DMS153 (cell line): ENCODE measurements around the gene PRR5.
"Not testable (repeated sequence)": the region's sequence is repeated elsewhere in the genome, so short reads cannot be mapped to it uniquely, and the experiment has no call there.

Source experiments
- DNase-seq: peaks from one replicate; lab custom pipeline; 2025; lab: John Stamatoyannopoulos, UW

The PRR5 gene

GRCh38 chr22:44701824-44702478 lies at the start of gene PRR5:
Gene PRR5 (plus strand): TSS chr22:44702204. CDS start chr22:44702475, 271 bp downstream.
- DNase-seq, result peak; percentile 59

- not testable (repeated sequence) for DNase-seq
Observed at GRCh38 chr22:44652866-44653265, 49.1 kb upstream of the PRR5 start.

DNA sequence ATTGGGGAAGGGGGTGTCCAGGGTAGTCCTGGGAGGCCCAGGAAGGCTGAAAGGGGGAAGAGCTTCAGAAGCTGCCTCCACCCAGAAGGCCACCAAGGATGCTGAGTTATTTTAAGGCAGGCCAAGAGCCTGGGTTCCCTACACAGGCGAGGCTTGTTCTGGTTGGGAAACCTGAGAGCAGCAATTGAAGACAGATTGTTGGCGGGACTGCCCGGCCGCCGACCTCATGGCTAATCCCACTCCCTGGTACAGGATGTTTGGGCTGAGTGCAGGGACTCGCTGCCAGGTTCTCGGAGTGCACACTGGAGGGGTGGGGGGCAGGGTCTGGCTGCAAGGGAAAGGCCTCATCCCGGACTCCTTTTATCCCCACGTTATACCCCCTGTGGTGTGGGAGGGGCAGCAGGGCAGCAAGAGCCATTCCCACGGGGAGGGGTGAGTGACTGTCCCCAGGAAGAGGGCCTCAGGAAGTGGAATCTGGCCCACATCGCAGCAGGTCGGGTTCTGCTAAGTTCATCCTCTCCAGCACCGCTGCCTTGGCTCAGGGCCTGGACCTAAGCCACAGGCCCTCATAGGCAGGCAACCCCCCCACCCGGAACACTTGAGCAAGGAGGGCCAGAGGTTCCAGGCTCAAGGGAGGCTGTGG lies 43.6 kb upstream of the PRR5 start:
- DNase-seq, result no peak

DNA sequence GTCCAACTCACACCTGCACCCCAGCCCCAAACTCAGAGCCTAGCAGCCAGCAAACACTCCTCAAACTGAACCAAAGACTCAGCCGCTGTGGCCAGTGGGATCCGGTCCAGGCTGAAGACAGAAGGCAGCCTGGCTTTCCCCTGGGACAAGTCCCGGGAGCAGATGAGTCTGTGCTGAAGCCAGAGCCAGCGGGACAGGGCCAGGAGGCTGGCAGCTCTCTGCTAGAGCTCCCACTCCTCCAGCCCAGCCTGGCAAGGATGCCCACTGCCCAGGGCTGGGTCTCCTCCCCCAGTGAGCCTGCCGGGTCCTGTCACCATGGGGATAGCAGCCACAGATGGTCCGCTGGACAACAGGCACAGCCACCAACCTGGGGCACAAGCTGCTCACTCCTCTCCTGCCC lies 42.9 kb upstream of the PRR5 start:
- no peak for DNase-seq

DNA sequence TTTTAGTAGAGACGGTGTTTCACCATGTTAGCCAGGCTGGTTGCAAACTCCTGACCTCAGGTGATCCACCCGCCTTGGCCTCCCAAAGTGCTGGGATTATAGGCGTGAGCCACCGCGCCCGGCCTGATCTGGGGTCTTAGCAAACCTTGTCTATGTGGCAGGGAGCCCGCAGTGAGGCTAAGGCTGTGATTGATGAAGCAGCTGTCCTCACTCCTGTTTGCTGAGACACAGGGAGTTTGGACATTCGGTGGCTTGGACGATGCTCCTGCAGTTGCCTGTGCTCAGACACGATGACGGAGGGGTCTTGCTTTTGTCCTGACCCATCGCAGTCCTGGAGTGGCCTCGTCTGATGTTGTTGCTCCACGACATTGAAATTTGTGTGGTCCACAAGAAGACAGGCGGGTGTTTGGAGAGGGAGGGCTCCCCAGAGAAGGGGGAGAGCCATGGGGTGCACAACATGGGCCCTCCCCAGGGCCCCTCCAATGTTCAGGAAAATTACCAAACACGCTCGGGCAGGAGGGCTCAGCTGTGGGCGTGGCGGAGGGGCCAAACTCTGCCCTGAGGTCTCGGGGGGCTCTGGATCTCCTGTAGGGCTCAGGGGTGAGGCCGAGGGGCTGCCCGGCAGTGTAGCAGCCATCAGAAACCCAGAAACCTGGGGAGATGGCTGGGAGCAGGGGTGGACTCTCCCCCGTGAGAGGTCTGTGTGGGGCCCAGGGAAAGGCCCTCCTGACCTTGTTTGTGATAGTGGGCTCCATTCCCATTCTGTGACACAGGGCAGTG lies 41.8 kb upstream of the PRR5 start:
- no peak for DNase-seq

DNA sequence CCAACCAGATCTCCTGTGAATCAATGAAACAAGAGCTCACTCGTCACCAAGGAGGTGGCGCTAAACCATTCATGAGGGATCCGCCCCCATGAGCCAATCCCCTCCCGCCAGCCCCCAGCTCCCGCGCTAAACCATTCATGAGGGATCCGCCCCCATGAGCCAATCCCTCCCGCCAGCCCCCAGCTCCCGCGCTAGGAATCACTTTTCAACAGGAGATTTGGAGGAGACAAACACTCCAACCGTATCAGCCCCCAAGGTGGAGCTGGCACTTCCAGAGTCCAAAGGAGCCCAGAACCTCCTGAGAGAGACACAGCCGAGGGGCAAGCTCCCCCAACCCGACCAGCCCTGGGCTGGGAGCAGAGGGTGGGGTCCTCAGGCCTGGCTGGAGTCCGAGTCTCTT lies 40.9 kb upstream of the PRR5 start:
- DNase-seq, result no peak

DNA sequence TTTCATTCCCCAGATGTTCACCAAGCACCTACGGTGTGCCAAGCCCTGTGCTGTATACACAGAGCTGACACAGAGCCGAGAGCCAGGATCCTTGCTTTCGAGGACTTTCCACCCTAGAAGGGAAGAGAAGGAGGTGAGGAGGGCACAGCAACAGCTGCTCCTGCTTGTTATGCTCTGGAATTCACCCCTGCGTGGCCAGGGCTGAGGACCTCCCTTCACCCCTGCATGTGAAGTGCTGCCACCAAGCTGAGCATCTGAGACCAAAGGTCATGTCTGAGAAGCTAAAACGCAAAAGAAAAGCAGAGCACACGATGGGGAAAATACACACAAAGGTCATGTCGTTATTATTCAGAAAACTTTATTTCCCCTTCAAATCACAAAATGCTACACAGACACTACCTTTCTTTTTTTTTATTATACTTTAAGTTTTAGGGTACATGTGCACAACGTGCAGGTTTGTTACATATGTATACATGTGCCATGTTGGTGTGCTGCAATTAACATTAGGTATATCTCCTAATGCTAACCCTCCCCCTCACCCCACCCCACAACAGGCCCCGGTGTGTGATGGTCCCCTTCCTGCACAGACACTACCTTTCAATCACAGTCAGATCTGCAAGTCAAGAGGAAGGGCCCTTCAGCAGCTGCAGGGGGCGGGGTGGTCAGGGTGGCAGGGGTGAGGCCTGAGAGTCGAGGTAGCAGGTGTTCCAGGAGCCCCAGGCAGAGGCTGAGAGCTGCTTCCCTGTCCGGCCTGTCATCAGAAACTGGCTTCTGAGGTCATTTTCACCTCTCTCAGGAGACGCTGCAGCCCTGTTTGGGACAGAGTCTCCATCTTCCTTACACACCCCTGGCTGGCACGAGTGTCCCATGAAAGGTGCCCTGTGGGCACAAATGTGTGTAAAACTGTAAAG lies 40.1 kb upstream of the PRR5 start:
- DNase-seq, result no peak

- no peak for DNase-seq
Observed at GRCh38 chr22:44663256-44663999, 38.6 kb upstream of the PRR5 start.

- DNase-seq, result no peak
Observed at GRCh38 chr22:44664149-44664548, 37.9 kb upstream of the PRR5 start.

GRCh38 chr22:44665115-44665514 lies 36.9 kb upstream of the PRR5 start:
- DNase-seq, result no peak

DNA sequence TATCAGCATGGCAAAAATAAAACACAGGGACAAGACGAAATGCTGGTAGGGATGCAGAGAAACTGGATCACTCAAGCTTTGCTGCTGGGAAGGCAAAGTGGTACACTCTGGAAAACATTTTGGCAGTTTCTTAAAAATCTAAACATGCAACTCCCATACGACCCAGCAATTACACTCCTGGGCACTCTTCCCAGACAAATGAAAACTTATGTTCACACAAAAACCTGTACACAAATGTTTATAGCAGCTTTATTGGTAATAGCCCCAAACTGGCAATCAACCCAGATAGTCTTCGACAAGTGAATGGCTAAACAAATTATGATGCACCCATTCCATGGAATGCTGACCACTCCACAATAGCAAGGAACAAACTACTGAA lies 35.8 kb upstream of the PRR5 start:
- no peak for DNase-seq

DNA sequence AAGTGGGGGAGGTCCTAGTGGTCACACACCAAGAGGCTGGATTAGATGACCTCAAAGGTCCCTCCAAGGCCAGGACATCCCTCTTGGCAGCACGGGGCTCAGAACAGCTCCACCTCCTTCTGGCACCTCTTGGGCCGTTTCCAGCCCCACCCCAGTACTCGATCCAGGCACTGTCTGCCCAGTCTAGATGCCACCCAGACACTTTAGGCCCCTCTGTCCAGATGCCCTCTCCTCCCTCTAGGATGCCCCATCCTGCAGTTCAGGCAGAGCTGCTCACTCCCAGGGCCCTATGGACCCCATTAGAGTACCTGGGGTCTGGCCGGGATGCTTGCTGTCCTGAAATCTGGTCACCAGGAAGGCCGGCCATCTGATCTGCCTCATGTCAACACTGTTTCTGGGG lies 34.7 kb upstream of the PRR5 start:
- no peak for DNase-seq

- no peak for DNase-seq
Observed at GRCh38 chr22:44667829-44668189, 34.2 kb upstream of the PRR5 start.

GRCh38 chr22:44668190-44668885 lies 33.7 kb upstream of the PRR5 start:
- no peak for DNase-seq

DNA sequence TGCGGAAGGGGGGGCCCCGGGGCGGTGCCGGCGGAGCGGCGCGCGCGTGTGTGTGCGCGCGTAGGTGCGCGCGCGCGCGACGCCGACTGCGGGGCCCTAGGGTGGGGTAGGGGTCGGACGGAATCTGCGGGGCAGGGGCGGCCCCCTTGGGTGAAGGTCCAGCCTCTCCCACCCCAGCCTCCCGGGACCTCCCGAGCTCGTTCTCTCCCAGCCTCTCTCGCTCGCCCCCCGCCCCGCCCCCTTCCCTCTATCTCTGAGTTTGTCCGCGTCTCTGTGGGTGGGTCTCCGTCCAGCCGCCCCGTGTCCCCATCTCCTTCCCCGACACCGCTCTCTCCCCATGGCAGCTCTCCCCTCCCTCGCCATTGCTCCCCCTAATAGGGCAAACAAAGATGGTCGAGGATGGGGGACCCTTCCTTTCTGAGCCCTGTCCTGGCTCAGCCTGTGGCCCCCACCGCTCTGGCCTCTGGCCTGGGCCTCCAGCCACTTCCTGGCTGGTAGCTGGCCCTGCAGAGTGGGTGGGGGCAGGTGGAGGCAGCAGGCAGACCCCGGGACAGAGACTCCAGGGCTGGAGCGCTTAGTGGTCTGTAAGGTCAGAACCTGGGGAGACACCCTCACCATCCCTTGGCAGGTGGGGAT lies 33.0 kb upstream of the PRR5 start:
- DNase-seq, result no peak

GRCh38 chr22:44669561-44669976 lies 32.4 kb upstream of the PRR5 start:
- DNase-seq, result no peak

DNA sequence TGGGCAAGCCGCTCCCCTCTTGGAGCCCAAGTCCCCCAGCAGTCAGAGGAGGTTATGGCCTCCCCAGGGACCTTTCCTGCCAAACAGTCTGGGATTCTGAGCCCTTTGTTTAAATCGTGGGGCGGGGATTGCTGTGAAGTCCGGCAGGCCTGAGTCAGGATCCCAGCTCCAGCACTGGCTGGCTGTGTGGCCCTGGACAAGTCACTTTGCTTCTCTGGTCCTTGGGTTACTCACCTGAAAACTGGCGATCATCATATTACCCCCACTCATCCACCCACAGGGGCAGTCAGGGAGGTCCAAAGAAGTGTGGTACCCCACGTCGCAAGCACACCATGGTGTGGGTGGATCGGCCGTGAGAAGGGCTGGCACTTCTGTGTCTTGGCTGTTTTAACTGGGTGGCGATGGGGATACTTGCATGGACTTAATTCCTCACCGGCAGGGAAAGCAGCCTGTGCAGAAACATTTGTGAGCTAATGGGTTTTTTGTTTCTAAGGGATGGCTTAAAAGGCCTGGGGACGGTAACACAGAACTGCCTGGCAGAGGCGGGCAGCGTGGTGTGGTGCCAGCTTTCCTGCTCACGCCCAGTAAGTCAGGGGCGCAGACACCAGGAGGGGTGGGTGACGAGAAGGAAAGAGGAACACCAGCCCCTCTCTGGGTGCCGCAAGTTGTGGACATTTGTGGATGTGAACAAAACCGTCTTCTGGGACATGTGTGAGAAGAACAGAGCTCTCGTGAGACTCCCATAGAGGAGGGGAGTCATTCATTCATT lies 31.6 kb upstream of the PRR5 start:
- no peak for DNase-seq

- no peak for DNase-seq
Observed at GRCh38 chr22:44671742-44672141, 30.3 kb upstream of the PRR5 start.

- no peak for DNase-seq
Observed at GRCh38 chr22:44672632-44673031, 29.4 kb upstream of the PRR5 start.

GRCh38 chr22:44673406-44673805 lies 28.6 kb upstream of the PRR5 start:
- DNase-seq, result no peak
